GM19193 (cell line): ENCODE measurements around the gene DRD2.

ENCODE experiments used
- POLR2A ChIP-seq: IDR thresholded peaks from 4 replicates; pipeline ENCODE4 v1.6.1; 2011; ENCODE audit not compliant: insufficient read depth, insufficient read length; ENCODE audit errors: extremely low read depth

DRD2 gene

DNA sequence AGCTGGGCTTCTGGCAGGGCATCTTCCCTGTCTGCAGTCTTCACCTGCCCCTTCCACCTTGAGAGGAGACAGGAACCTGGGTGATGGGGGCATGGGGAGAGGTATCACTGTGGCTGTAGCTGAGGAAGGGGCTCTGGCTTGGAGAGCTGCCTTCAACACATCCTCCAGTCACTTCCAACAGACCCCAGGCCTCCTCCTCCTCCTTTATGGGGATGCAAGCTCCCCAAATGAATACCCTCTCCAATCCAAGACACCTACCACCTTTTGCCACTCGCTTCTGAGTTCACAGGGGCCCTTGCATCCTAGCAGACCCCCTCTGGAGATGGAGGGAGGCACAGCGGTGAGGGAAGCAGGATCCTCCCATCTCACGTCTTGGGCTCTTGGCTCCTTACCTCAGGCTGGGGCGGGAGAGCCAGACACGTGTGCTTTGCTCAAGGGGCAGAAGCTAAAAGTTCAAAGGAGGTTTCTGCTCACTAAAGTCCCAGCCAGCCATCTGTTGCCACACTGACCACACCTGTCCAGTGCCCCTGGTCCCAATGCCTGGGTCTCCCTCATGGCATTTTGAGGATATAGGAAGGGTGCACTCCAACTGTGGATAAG lies 74.5 kb downstream of the DRD2 start:
- no peak for TF ChIP-seq POLR2A

DNA sequence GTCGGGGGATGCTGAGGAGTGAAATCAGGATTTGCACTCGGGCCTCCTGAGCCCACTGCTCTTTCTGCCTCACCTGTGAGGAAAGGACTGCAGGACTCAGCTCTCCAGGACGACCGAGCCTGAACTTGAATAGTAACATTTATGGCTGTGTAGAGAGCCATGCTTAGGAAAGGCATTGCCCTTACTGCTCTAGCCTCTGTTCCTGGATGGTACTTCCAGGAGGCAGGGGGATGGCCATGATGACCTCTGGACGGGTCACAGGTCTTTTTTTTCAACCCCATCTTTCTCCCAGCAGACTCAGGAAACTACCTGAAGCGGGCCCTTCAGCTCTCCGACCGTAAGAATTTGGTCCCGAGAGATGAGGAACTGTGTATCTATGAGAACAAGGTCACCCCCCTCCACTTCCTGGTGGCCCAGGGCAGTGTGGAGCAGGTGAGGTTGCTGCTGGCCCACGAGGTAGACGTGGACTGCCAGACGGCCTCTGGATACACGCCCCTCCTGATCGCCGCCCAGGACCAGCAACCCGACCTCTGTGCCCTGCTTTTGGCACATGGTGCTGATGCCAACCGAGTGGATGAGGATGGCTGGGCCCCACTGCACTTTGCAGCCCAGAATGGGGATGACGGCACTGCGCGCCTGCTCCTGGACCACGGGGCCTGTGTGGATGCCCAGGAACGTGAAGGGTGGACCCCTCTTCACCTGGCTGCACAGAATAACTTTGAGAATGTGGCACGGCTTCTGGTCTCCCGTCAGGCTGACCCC lies 76.3 kb downstream of the DRD2 start:
- TF ChIP-seq POLR2A: no peak

DNA sequence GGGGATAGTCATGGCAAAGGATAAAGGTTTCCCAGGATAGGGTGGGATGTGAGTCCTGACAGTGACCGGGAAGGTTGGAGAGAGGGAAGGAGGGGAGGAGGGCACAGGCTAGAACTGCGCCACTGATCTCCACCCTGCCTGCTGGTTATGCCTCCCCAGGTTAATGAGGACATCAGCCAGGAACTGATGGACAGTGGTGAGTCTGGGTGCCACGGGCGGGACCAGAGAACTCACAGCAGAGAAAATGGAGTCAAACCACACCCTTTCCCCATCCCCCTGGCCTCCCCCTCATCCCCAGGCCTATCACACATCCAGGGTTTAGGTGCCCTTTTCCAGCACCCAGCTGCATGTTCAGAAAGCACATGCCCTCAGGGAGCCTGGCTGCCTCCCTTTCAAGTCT lies 77.4 kb downstream of the DRD2 start:
- no peak for TF ChIP-seq POLR2A

DNA sequence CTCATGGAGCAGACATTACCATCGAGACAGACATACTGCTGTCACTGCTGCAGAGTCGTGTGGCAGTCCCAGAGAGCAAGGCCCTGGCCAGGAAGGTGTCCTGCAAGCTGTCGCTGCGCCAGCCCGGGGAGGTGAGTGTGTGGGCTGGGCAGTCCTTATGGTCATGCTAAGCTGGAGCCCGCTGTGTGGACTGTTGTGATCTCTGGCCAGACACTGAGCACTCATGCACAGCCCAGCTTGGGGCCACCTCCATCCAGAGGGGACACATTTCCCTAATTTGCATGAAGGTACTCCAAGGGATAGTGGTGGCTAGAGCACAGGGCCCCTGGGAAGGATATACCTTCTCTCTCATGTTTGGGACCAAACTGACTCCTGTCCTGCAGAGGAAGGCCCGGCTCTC lies 78.0 kb downstream of the DRD2 start:
- TF ChIP-seq POLR2A: no peak

DNA sequence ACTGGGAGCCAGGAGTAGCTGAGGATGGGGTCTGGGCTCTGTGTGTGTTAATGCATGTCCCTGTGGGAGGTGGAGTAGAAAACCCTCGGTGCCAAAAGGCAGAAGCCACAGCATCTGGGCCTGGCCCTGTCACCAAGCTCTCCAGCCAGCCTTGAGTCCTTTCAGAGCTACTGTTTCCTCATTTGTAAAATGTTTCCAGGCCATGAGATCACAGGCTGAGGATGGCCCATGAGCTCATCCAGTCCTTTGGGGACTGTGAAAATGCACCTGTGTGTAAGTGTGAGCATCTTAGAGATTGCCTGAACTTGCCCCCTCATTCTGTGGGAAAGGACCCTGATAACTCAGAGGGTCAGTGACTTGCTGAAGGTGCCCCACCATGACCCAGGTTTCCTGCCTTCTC lies 78.5 kb downstream of the DRD2 start:
- no peak for TF ChIP-seq POLR2A

DNA sequence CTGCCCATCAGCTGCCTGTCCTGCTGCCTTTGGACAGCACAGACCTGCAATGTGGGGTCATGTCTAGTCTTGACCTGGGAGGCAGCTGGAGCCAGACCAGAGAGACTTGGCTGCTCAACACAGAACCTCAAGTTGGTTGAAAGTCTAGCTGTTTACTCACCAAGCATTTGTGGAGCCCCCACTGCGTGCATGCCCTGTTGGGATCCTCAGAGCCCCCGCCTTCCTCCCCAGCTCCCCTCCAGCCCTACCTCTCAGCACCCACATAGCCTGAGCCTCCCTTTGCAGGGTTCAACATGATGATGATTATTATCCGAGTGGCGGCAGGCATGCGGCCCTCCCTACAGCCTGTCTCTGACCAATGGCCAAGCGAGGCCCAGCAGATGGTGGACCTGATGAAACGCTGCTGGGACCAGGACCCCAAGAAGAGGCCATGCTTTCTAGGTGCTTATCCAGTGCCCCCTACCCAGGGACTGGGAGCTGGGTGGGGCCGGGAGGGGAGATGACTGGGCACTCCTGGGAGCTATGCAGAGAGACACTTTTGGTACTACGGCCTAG lies 79.3 kb downstream of the DRD2 start:
- TF ChIP-seq POLR2A: no peak

DNA sequence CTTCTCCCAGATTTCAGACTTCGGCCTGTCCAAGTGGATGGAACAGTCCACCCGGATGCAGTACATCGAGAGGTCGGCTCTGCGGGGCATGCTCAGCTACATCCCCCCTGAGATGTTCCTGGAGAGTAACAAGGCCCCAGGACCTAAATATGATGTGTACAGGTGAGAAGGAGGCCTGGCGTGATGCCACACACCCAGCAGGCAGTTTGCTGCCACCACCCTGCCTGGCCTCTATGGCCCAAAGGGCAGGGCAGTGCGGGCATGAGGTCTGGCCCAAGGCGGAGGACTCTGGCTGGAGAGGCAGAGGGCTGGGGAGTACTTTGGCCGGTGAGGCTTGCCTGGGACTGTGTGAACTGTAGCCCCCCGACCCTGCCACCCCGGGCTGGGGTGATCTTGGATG lies 80.3 kb downstream of the DRD2 start:
- TF ChIP-seq POLR2A: no peak

DNA sequence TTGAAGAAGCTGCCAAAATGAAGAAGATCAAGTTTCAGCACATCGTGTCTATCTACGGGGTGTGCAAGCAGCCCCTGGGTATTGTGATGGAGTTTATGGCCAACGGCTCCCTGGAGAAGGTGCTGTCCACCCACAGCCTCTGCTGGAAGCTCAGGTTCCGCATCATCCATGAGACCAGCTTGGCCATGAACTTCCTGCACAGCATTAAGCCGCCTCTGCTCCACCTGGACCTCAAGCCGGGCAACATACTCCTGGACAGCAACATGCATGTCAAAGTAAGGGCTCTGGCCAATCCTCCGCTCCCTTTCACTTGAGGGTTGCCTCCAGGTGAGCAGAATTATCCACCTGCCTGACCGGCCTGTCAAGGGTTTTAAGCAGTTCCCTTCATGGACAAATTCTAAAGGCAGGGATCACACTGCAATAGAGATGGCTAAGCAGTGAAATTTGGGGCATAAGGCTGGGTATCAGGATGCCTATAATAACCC lies 81.7 kb downstream of the DRD2 start:
- no peak for TF ChIP-seq POLR2A

DNA sequence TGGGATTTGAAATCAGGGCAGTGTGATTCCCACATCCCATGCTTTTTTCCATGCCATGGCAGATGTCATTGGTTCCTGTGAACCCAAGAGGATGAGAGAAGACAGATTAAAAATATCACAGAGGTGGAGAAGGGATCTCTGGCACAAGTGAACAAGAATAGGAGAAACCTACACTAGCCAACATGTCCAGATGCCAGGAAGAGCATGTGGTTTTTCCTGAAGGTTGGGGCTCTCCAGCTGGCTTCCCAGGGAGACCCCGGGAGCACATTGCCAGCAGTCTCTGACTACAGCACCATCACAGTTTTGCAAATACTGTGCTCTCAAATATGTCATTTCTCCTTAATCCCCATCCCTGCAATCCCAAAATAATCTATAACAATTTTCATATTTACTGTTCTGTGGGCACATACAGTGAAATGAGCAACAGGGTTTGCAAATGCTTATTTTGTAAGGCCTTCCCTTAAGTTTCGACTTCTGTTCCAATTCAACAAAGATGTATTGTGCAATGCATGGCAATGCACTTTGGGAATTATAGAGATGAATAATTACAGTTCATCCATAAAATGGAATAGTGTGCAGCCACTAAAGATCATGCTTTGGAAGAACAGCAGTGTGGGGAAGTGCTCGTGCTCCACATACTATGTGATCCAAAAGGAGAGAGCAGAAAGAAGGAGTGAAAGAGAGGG lies 82.8 kb downstream of the DRD2 start:
- TF ChIP-seq POLR2A: no peak

DNA sequence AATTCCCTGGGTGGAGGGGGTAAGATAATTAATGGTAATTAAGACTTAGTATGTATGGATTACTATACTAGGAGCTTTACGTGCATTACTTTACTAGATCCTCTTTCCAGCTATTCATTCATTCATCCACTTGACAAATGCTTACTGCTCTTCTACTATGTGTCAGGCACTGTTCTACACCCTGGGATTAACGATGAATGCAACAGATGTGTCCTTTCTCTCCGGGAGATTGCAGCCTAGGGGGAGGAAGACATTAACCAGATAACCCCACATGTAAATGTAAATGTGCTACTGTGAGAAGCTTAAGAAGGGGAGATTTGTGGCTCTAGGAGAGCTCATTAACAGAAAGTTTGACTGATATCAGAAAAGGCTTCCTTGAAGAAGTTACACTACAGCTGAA lies 85.9 kb downstream of the DRD2 start:
- TF ChIP-seq POLR2A: no peak

DNA sequence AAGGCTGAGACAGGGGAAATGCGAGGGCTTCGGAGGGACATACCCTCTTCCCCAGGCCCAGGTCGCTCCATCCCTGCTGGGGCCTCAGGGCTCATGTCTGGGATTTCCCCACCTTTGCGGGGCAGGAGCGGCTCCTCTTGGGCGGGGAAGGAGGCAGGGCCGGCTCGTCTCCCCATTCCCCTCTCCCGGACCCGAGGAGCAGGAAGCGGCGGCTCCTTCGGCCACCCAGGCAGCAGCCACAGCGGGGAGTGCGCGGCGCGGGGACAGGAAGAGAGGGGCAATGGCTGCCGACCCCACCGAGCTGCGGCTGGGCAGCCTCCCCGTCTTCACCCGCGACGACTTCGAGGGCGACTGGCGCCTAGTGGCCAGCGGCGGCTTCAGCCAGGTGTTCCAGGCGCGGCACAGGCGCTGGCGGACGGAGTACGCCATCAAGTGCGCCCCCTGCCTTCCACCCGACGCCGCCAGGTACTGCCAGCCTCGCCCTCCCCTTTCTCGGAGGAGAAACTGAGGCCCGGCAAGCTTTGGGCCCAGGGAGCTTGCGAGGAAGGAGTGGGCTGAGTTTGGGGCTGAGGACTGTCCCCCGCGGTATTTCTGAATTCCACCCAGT lies 87.5 kb downstream of the DRD2 start, which contains the start of gene ANKK1:
Gene ANKK1, plus strand, starts transcription at position 175 of the 607 bp plus-strand sequence. Its CDS starts 106 bp downstream, at position 281.
- TF ChIP-seq POLR2A: no peak

DNA sequence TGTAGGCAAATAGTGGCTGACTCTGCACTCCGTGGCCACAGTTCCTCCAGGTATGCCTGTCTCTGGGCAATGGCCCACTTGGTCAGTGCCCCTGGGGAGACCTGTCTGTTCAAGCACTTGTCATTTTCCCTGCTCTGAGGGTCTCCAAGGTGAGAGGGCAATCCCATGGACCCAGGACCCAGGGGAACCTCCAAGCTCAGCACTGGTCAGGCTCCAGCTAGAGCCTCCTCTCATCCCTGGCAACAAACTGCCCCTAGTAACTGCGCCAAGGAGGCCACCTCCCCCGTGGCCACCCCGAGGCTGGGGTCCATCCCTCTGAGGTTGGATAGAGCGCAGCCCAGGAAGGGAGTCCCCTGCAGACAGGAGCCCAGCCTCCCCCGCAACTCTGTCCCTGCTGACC lies 88.3 kb downstream of the DRD2 start:
- no peak for TF ChIP-seq POLR2A

DNA sequence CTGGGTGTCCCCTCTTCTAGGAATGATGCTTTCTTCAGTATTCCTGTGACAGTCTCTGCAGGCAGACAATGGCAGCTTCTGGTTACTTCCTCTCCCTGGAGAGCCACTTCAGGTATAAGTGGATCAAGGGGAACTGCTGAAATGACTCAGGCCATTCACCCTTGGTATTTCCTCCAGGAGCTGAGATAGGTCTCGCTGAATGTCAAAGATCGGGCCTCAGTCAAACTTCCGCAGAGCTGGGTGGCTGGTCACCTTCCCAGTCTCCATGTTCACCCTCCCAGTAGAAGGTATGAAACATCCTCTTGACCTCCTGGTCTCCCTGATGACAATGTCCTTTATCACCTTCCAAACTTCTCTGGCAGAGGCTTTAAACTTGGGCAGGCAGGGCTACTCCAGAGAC lies 89.4 kb downstream of the DRD2 start:
- no peak for TF ChIP-seq POLR2A

DNA sequence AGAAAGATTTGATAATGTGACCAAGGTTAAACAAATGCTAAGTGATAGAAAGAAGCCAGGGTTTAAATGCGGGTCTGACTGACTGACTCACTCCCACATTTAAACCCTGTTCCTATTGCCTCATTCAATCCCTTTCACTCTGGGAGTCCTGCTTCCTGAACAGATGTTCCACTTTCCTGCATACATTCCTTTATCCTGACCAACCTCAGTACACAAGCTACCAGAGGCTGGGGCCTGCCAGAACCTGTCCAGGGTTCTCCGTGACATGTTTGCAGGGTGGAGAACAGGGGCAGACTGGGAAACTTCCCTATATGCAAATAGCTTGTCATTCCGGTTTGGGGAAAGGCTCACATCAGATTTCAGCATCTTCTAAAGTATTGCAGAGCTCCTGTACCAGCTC lies 90.6 kb downstream of the DRD2 start:
- no peak for TF ChIP-seq POLR2A

DNA sequence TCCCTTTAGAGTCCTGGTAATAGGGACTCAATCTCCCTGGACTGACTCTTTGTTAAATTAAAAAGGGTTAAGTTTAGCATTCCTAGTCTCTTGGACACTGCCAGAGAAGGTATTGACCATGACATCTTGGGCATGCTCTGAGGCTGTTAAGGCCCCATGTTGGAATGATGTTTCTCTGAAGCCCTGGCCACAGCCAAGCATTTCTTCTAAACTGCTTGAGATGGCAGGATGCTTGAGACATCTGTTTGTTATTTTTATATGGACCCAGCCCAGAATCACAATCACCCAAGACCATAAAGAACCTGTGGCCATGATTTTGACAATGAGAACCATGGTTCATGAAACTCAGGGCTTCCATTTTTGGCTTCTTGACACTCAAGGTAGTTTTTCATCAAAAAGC lies 93.1 kb downstream of the DRD2 start:
- TF ChIP-seq POLR2A: no peak
